HG03095 (cell line): ENCODE data around the gene POLDIP3.
A peak's percentile ranks its signal among the peaks of the same experiment; 100 is the strongest.

Source experiments
- ATAC-seq: cut with Tn5 transposase; IDR thresholded peaks from one replicate; pipeline ENCODE4 v1.9.1; 2021; ENCODE audit warnings: moderate library complexity; ENCODE audit not compliant: unreplicated experiment

POLDIP3 gene

GRCh38 chr22:42614312-42615091 is at the start of gene POLDIP3:
Gene POLDIP3 (minus strand): TSS chr22:42614883. CDS start chr22:42614857, 26 bp downstream.
- peak; percentile 51 for ATAC-seq

- ATAC-seq, result no peak
Observed at GRCh38 chr22:42661985-42662831, 47.5 kb upstream of the POLDIP3 start.

- no peak for ATAC-seq
Observed at GRCh38 chr22:42656578-42656977, 41.9 kb upstream of the POLDIP3 start.

GRCh38 chr22:42655693-42656092 is 41.0 kb upstream of the POLDIP3 start:
- ATAC-seq, result no peak

- ATAC-seq, result no peak
Observed at GRCh38 chr22:42654436-42655073, 39.9 kb upstream of the POLDIP3 start.

GRCh38 chr22:42653999-42654398 is 39.3 kb upstream of the POLDIP3 start:
- ATAC-seq, result no peak

GRCh38 chr22:42651134-42651533 is 36.5 kb upstream of the POLDIP3 start:
- no peak for ATAC-seq

- peak; percentile 50 for ATAC-seq
Observed at GRCh38 chr22:42649246-42650099, 34.8 kb upstream of the POLDIP3 start, which contains the start of gene CYB5R3. Gene CYB5R3 (minus strand): TSS chr22:42649392. CDS start chr22:42649315, 77 bp downstream.

GRCh38 chr22:42648368-42649245 is 33.9 kb upstream of the POLDIP3 start:
- peak; percentile 21 for ATAC-seq

- ATAC-seq, result no peak
Observed at GRCh38 chr22:42648017-42648367, 33.3 kb upstream of the POLDIP3 start.

- ATAC-seq, result no peak
Observed at GRCh38 chr22:42646569-42647525, 32.2 kb upstream of the POLDIP3 start.

GRCh38 chr22:42645938-42646568 is 31.4 kb upstream of the POLDIP3 start:
- ATAC-seq, result no peak

GRCh38 chr22:42645341-42645937 is 30.8 kb upstream of the POLDIP3 start:
- no peak for ATAC-seq

- ATAC-seq, result no peak
Observed at GRCh38 chr22:42644422-42645340, 30.0 kb upstream of the POLDIP3 start.

GRCh38 chr22:42643634-42644421 is 29.1 kb upstream of the POLDIP3 start:
- ATAC-seq, result no peak
